HEK293 (cell line): ENCODE measurements around the gene RBM19.

Experiments used
- GLI4 ChIP-seq: fragments of 450-650 bp; formaldehyde crosslinking; IDR thresholded peaks from 2 replicates; pipeline ENCODE4 v1.5.1; 2016; ENCODE audit warnings: missing biosample characterization, missing genetic modification characterization
- YY1 ChIP-seq: fragments of 450-650 bp; formaldehyde crosslinking; IDR thresholded peaks from 2 replicates; pipeline ENCODE4 v1.5.1; 2018; ENCODE audit warnings: missing biosample characterization, missing genetic modification characterization
- ZNF416 ChIP-seq: fragments of 450-650 bp; formaldehyde crosslinking; IDR thresholded peaks from 2 replicates; pipeline ENCODE4 v1.5.1; 2016; ENCODE audit warnings: missing biosample characterization, missing genetic modification characterization
- TF ChIP-seq, protein P1 (sequence below): fragments of 450-650 bp; formaldehyde crosslinking; IDR thresholded peaks from 2 replicates; pipeline ENCODE4 v1.5.1; 2016; ENCODE audit warnings: missing biosample characterization, missing genetic modification characterization
- TF ChIP-seq, protein P2 (sequence below): fragments of 450-650 bp; formaldehyde crosslinking; conservative IDR thresholded peaks from 2 replicates; pipeline ENCODE4 v1.5.1; 2016; ENCODE audit warnings: low read depth, missing biosample characterization, missing genetic modification characterization
- TF ChIP-seq, protein P3 (sequence below): fragments of 450-650 bp; formaldehyde crosslinking; IDR thresholded peaks from 2 replicates; pipeline ENCODE4 v1.5.1; 2016; ENCODE audit warnings: missing biosample characterization, missing genetic modification characterization

DNA sequence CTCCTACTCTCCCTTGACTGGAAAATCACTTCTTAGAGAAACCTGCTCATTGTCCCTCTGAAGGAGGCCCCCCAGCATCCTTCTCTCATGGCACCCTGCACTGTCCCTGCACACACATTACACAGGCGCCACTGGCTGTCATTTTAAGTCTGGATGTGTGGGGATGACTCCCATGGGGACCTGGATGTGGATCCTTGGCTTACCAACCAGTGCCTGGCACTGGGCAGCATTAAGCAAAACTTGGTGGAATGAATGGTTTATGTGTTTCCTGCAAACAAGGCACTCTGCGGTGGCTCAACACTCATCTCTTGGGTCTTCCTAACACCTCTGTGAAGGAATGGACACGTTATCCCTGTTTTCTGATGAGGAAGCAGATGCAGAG lies 162.4 kb downstream of the RBM19 start:
- TF ChIP-seq, protein P1, sequence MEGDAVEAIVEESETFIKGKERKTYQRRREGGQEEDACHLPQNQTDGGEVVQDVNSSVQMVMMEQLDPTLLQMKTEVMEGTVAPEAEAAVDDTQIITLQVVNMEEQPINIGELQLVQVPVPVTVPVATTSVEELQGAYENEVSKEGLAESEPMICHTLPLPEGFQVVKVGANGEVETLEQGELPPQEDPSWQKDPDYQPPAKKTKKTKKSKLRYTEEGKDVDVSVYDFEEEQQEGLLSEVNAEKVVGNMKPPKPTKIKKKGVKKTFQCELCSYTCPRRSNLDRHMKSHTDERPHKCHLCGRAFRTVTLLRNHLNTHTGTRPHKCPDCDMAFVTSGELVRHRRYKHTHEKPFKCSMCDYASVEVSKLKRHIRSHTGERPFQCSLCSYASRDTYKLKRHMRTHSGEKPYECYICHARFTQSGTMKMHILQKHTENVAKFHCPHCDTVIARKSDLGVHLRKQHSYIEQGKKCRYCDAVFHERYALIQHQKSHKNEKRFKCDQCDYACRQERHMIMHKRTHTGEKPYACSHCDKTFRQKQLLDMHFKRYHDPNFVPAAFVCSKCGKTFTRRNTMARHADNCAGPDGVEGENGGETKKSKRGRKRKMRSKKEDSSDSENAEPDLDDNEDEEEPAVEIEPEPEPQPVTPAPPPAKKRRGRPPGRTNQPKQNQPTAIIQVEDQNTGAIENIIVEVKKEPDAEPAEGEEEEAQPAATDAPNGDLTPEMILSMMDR, result no peak
- TF ChIP-seq ZNF416 (tag by site-specific recombination) (no peak), YY1 (tag by site-specific recombination) (no peak), GLI4 (no peak)
- TF ChIP-seq, protein P2, sequence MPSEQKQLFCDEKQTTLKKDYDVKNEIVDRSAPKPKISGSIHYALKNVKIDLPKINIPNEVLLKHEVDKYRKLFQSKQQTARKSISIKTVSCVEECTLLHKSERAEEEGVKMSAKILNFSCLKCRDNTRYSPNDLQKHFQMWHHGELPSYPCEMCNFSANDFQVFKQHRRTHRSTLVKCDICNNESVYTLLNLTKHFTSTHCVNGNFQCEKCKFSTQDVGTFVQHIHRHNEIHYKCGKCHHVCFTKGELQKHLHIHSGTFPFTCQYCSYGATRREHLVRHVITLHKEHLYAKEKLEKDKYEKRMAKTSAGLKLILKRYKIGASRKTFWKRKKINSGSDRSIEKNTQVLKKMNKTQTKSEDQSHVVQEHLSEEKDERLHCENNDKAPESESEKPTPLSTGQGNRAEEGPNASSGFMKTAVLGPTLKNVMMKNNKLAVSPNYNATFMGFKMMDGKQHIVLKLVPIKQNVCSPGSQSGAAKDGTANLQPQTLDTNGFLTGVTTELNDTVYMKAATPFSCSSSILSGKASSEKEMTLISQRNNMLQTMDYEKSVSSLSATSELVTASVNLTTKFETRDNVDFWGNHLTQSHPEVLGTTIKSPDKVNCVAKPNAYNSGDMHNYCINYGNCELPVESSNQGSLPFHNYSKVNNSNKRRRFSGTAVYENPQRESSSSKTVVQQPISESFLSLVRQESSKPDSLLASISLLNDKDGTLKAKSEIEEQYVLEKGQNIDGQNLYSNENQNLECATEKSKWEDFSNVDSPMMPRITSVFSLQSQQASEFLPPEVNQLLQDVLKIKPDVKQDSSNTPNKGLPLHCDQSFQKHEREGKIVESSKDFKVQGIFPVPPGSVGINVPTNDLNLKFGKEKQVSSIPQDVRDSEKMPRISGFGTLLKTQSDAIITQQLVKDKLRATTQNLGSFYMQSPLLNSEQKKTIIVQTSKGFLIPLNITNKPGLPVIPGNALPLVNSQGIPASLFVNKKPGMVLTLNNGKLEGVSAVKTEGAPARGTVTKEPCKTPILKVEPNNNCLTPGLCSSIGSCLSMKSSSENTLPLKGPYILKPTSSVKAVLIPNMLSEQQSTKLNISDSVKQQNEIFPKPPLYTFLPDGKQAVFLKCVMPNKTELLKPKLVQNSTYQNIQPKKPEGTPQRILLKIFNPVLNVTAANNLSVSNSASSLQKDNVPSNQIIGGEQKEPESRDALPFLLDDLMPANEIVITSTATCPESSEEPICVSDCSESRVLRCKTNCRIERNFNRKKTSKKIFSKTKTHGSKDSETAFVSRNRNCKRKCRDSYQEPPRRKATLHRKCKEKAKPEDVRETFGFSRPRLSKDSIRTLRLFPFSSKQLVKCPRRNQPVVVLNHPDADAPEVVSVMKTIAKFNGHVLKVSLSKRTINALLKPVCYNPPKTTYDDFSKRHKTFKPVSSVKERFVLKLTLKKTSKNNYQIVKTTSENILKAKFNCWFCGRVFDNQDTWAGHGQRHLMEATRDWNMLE (tag by site-specific recombination), result no peak
- TF ChIP-seq, protein P3, sequence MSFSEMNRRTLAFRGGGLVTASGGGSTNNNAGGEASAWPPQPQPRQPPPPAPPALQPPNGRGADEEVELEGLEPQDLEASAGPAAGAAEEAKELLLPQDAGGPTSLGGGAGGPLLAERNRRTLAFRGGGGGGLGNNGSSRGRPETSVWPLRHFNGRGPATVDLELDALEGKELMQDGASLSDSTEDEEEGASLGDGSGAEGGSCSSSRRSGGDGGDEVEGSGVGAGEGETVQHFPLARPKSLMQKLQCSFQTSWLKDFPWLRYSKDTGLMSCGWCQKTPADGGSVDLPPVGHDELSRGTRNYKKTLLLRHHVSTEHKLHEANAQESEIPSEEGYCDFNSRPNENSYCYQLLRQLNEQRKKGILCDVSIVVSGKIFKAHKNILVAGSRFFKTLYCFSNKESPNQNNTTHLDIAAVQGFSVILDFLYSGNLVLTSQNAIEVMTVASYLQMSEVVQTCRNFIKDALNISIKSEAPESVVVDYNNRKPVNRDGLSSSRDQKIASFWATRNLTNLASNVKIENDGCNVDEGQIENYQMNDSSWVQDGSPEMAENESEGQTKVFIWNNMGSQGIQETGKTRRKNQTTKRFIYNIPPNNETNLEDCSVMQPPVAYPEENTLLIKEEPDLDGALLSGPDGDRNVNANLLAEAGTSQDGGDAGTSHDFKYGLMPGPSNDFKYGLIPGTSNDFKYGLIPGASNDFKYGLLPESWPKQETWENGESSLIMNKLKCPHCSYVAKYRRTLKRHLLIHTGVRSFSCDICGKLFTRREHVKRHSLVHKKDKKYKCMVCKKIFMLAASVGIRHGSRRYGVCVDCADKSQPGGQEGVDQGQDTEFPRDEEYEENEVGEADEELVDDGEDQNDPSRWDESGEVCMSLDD, result no peak
